HCEC 1CT (cell line): ENCODE measurements around the gene WBP4.
"Not testable (repeated sequence)": the region's sequence is repeated elsewhere in the genome, so short reads cannot be mapped to it uniquely, and the experiment has no call there.

Experiments
- DNase-seq: peaks from one replicate; pipeline ENCODE4 v3.0.0-alpha.2; 2017

Gene WBP4

DNA sequence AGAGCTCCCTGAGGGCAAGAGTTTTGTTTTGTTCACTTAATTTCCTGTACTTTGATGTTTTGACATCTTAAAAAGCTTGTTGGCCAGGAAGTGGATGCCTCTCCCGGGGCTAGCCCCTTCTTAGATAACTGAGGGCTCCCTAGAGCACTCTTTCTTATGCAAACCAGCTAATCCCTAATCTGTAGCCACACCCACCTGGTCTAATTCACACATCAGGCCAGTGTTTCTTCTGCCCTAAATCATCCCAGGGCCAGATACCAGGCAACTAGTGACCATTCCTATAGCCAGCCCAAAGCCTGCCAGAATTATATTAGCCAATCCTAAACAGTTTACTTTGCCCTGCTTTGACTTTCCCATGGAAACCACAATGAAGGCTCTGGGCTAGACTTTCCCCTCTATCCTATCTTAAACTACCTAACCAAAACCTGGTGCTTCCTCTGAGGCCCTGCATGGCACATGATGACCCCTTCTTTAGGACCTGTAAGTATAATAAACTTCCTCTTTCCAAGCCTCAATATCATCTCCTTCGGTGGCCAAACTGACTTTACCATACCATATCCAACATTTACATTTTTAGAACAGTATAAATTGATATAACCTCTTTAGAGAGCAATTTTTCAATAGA is 24.8 kb downstream of the WBP4 start:
- no peak for DNase-seq

DNA sequence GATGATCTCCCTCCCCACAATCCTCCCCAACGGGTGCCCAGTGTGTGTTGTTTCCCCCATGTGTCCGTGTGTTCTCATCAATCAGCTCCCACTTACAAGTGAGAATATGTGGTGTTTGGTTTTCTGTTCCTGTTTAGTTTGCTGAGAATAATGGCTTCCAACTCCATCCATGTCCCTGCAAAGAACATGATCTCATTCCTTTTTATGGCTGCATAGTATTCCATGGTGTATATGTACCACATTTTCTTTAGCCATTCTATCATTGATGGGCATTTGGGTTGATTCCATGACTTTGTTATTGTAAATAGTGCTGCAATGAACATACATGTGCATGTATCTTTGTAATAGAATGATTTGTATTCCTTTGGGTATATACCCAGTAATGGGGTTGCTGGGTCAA is 34.4 kb downstream of the WBP4 start:
- DNase-seq: not testable (repeated sequence)

DNA sequence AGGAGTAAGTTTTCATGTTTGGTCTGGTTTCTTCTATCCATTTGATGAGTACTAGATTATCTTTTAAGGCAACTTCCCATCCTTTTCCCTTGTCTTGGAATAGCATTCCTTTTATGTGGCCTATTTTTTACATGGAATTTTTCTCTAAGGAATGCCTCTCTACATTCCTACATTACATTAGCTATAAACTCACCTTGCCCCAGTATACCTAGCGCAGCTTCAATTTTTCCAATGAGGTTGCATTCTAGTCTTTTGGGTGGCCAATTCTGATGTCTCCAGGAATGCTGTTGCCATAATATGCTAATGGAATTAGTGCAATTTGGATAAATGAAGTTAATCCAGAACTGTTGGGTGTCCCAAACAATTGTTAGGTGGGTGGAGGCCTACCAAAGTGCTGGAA is 37.5 kb downstream of the WBP4 start:
- DNase-seq: no peak

DNA sequence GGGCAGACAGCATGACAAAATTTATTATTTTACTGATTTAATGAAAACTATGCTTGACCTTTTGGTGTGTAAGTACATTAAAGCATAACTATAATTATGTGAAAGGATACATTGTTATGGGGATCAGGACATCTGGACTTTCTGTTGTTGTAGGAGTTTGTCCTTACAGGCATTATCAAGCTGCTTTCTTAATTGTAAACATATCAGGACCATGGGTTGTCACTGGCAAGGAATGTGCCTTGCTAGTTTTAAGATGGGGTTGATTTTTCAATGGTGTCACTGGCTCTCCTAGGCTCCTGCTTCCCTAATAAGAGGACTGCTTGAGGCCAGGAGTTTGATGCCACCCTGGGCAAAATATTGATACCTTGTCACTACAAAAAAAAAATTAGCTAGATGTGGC is 38.7 kb downstream of the WBP4 start:
- no peak for DNase-seq

DNA sequence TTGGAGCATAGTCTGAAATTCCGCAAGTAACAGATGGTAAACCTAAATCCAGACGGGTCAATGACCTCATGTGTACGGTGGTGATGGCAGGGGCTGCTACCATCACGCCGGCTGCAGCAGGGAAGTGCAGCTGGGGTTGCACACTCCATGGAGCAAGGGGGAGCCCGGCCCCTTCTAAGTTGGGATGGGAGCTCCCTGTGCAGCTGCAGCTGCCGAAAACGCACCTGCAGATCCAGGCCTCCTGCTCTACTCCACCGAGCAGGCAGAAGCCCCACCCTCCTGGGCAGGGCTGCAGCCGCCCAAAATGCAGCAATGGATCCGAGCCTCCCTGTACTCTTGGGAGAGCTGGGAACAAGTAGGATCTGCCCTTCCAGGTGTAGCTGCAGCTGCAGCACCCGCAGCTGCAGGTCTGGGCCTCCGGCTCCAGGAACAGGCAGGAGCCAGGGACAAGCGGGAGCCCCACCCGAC is 45.8 kb downstream of the WBP4 start:
- no peak for DNase-seq

DNA sequence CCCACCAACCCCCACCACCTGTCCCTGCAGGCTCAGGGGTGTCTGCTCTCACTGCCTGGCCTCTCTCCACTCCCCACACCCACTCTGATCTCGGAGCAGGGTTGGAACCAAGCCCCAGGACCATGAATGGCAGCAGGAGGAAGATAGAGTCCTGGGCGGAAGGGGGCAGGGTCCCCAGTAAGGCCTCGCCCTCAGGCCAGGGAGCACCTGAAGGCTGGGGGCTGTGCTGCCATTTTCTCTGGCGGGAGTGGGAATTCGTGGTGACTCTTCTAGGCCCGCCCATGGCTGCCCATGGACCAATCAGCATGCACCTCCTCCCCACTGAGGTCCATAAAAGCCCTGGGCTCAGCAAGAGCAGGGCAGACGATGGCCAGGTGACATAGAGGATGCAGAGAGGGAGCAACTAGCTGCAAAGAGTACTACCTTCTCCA is 46.3 kb downstream of the WBP4 start:
- no peak for DNase-seq

DNA sequence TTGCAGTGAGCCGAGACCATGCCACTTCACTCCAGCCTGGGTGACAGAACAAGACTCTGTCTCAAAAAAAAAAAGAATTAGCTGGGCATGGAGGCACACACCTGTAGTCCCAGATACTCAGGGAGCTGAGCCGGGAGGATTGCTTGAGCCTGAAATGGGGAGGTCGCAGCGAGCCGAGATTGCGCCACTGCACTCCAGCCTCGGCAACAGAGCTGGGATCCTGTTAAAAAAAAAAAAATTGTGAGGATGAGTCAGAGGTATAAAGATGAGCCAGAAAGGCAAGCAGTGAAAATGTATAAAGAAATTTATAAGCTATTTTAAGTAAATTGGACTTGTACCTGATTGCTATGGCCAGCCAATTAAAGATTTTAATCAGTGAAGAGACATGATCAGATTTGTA is 50.1 kb downstream of the WBP4 start:
- peak; percentile 72 for DNase-seq

DNA sequence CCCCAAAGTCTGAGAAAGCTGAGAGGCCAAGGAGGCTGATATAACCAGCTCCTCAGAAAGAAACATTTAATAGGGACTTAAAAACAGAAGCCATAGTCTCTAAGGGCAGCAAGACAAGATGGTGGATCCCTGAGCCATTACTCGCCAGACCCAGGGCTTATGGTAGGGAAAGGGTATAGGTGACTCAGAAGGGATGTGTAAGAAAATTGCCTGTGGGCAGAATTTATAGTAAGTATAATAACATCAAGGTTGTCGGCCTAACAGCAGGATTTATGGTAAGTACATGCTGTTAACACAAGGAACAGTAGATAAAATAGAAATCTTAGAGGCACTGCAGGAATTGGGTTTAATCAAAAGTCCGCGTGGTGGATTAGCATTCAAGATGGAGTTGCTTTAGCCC is 56.6 kb downstream of the WBP4 start:
- DNase-seq: no peak

DNA sequence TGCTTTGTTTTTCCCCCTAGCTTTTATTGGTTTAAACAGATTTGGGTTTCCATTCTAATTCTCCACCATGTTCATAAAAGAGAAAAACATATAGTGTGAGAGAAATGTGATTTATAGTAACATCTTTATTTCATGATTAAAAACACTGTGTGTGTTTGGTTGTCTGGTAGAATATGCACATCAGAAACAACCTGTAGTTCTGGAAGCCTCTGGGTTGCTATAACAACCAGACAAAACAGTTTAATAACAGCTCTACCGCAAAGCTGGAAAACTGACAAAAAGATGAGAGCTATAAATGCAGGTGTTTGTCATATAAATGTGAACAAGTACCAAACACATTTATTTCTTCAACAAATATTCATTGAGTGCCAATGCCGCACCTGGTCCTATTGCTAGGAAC is 61.5 kb downstream of the WBP4 start:
- no peak for DNase-seq

DNA sequence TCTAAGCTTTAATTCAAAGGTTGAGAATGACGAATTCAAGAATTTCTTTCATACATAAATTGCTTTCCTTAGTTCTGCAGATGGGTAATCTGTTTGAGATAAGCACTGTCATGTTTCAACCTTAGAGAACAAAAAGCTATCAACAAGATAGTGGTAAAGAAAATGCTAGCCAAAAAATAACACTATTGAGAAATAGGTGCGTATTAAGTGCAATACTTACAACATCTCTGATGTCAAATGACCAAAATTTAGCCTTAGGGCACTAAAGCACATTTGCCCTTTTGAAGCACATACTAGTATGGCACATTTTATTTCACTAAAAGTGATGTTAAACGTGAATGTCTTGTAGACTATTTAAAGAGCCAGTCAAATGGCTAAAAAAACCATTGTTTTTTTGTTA is 66.4 kb downstream of the WBP4 start:
- DNase-seq: no peak

DNA sequence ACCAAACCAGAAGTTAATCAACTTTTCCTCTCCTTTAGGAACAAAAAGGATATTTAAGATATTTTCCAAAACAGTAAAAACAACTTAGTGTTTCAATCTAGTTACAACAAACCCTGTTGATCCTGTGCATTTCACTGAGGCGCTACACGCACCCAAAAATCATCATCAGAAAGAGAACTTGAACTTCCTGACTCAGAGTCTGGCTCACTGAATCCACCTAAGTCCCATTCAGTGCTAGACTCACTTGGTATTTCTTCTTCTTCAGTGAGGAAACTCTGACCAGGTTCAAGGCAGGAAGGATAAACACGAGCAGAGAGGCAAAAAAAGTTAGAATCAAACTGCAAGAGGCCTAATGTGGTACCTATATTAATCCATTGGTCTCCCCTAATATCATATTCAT is 69.0 kb downstream of the WBP4 start:
- DNase-seq: peak; percentile 26

DNA sequence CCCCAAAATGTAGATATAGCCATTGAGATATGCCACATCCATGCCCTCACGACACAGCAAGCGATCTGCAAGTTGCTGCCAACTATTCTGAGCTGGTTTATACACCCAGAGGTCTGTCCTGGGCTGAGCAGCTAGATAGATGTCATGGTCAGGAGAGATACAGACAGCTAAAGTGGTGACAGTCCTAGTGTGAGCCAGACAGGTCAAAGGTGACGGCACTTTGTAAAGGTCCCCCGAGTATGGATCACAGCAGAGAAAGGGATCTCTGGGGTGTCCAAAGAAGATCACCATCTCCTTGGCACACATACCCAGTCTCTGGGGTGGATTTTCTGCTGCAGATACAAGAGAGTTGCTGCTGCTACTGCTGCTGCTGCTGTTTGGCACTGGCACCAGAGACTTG is 69.9 kb downstream of the WBP4 start:
- not testable (repeated sequence) for DNase-seq

DNA sequence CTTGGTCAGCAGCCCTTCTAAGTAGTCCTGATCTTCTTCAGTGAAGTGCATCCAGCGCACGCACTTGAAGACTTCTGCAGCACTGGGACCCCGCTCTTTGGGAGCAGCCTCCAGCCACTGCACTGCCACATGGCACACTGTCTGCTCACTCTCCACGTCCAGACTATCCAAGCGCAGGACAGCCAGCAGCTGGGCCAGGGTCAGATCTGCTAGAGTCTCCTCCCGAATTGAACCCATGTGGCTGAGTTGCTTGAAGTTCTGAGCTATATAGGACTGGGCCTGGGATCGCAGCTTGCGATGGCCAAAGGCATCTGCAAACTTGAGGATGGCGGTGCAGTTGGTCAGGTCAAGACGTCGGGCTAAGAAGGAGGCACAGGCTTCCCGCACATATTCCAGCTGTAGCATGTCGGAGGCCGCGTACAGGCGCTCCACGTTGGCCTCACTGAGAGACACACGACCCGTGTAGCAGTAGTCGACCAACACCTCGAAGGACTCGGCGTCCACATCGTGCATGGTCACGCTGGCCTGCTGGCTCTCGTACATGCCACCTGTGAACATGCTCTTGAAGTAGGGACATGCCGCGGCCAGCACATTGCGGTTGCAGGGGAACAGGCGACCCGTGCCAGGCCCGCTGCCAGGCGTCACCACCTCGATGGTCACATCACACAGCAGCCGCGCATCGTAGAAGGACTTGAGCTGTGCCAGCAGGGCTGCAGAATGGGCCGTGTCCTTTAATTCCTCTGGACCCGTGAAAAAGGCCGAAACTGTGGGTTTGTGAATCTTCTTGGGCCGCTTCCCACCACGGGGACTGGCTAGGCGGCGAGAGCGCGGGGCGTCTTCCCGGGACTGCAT is 70.6 kb downstream of the WBP4 start:
- DNase-seq: not testable (repeated sequence)

DNA sequence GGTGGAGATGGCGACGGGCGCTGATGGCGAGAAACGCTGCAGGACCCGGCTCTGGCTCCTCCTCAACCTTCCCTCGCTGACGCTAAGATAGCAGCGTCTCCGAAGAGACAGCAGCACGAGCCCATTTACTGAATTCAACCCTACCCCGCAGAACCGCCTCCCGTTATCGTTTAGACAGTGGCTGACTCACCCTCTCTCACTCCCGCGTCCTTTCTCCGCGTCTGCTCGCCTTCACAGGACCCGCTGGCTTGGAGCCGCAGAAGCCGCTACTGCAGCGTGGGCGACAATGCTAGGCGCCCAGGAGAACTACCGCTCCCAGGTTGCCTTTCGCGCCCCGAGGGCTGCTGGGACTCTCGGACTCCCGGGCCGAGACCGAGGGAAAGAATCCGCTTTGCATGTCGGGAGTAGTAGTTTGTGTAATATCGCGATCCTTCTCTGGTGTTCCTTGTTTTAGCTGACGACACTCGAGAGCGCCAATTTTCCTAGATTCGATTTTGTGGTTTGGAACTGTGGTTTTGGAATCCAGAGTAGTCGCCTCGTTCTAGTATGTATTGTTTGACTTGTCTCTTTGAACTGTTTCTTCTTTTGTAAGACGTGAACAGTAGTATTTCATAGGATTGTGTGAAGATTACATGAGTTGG is 71.3 kb downstream of the WBP4 start, which contains the start of gene KBTBD6:
TSS of gene KBTBD6 (minus strand) at position 291 of the 641 bp plus-strand sequence. CDS start 291 bp downstream, outside the sequence.
- DNase-seq: peak; percentile 100
